HepG2 (cell line): ENCODE measurements around the gene PLEKHA8. TPM values are rescaled to one million over a fixed set of nuclear protein-coding genes. Genes with fewer than 3 reads are reported as not detected.

Experiments used
- AKAP8 ChIP-seq: sonication (generic); formaldehyde crosslinking; IDR thresholded peaks from 2 replicates; pipeline ENCODE4 v1.5.1; 2020; ENCODE audit warnings: mild to moderate bottlenecking, missing genetic modification reagents
- ARNTL ChIP-seq: sonication (generic); formaldehyde crosslinking; IDR thresholded peaks from 2 replicates; pipeline ENCODE4 v1.4.0; 2020; ENCODE audit warnings: mild to moderate bottlenecking, missing genetic modification reagents
- DBP ChIP-seq: sonication (generic); formaldehyde crosslinking; IDR thresholded peaks from 2 replicates; pipeline ENCODE4 v1.4.0; 2020; ENCODE audit warnings: missing genetic modification reagents; ENCODE audit errors: not compliant biosample characterization
- EED ChIP-seq: sonication (generic); formaldehyde crosslinking; IDR thresholded peaks from 2 replicates; pipeline ENCODE4 v1.5.0; 2020; ENCODE audit warnings: mild to moderate bottlenecking, missing genetic modification reagents
- EZH2 ChIP-seq: conservative IDR thresholded peaks from 2 replicates; pipeline ENCODE4 v1.6.1; 2012; ENCODE audit warnings: mild to moderate bottlenecking, low read depth, low read length, moderate library complexity
- FOXO1 ChIP-seq: sonication (generic); formaldehyde crosslinking; IDR thresholded peaks from 2 replicates; pipeline ENCODE4 v1.4.0; 2020; ENCODE audit warnings: missing genetic modification reagents
- GPBP1L1 ChIP-seq: sonication (generic); formaldehyde crosslinking; IDR thresholded peaks from 2 replicates; pipeline ENCODE4 v1.5.0; 2020; ENCODE audit warnings: mild to moderate bottlenecking, missing genetic modification reagents
- KLF12 ChIP-seq: sonication (generic); formaldehyde crosslinking; IDR thresholded peaks from 2 replicates; pipeline ENCODE4 v1.4.0; 2020; ENCODE audit warnings: missing genetic modification reagents, borderline replicate concordance
- LRRFIP1 ChIP-seq: sonication (generic); formaldehyde crosslinking; conservative IDR thresholded peaks from 2 replicates; pipeline ENCODE4 v1.4.0; 2020; ENCODE audit warnings: missing genetic modification reagents
- MXI1 ChIP-seq: IDR thresholded peaks from 3 replicates; pipeline ENCODE4 v1.6.1; 2012; ENCODE audit warnings: low read depth, low read length, inconsistent platforms, borderline replicate concordance
- SMAD9 ChIP-seq: sonication (generic); formaldehyde crosslinking; IDR thresholded peaks from 2 replicates; pipeline ENCODE4 v1.5.1; 2020; ENCODE audit warnings: mild to moderate bottlenecking, missing genetic modification reagents
- TEAD2 ChIP-seq: sonication (generic); formaldehyde crosslinking; IDR thresholded peaks from 2 replicates; pipeline ENCODE4 v1.9.0; 2021; ENCODE audit warnings: missing genetic modification reagents
- TERF1 ChIP-seq: sonication (generic); formaldehyde crosslinking; IDR thresholded peaks from 2 replicates; pipeline ENCODE4 v1.8.0; 2022; ENCODE audit warnings: mild to moderate bottlenecking, missing genetic modification reagents, moderate library complexity
- TRIM22 ChIP-seq: fragments of 450-650 bp; IDR thresholded peaks from 2 replicates; pipeline ENCODE4 v1.6.1; 2017
- ZBTB1 ChIP-seq: sonication (generic); formaldehyde crosslinking; IDR thresholded peaks from 2 replicates; pipeline ENCODE4 v1.4.0; 2020; ENCODE audit warnings: missing genetic modification reagents, borderline replicate concordance
- ZBTB7A ChIP-seq: sonication (generic); formaldehyde crosslinking; IDR thresholded peaks from 2 replicates; pipeline ENCODE4 v1.8.0; 2022; ENCODE audit warnings: mild to moderate bottlenecking, missing genetic modification reagents
- ZNF20 ChIP-seq: sonication (generic); formaldehyde crosslinking; IDR thresholded peaks from 2 replicates; pipeline ENCODE4 v1.4.0; 2020; ENCODE audit warnings: mild to moderate bottlenecking, moderate library complexity, missing genetic modification reagents
- ZNF451 ChIP-seq: sonication (generic); formaldehyde crosslinking; IDR thresholded peaks from 2 replicates; pipeline ENCODE4 v1.5.0; 2020; ENCODE audit warnings: mild to moderate bottlenecking, missing genetic modification reagents
- ZNF512 ChIP-seq: sonication (generic); formaldehyde crosslinking; IDR thresholded peaks from 2 replicates; pipeline ENCODE4 v1.4.0; 2020; ENCODE audit warnings: mild to moderate bottlenecking, missing genetic modification reagents
- ZNF558 ChIP-seq: sonication (generic); formaldehyde crosslinking; IDR thresholded peaks from 2 replicates; pipeline ENCODE4 v1.9.0; 2022; ENCODE audit warnings: mild to moderate bottlenecking, missing genetic modification reagents, borderline replicate concordance
- ZNF670 ChIP-seq: sonication (generic); formaldehyde crosslinking; IDR thresholded peaks from 2 replicates; pipeline ENCODE4 v1.8.0; 2022; ENCODE audit warnings: mild to moderate bottlenecking, missing genetic modification reagents, borderline replicate concordance
- ZNF761 ChIP-seq: sonication (generic); formaldehyde crosslinking; conservative IDR thresholded peaks from 2 replicates; pipeline ENCODE4 v1.4.0; 2020; ENCODE audit warnings: mild to moderate bottlenecking, missing genetic modification reagents
- polyA plus RNA-seq, 8 experiments: library from polyadenylated mRNA; depleted of rRNA in 3 of 8; stranded (reverse) in 7 of 8; unstranded in 1 of 8; fragments of >200 nt; fragmentation: Illumina TruSeq in 4 of 8; extraction: Trizol in 4 of 8; gene quantifications; 2 replicates each; pipeline versions ENCODE4 v1.2.1 to v1.2.3, GENCODE V29; 2011 to 2016; ENCODE audit warnings: low read depth in 4 of 8, missing spikeins in 1 of 8, mixed read lengths in 1 of 8; ENCODE audit not compliant: insufficient read depth in 1 of 8
- total RNA-seq, 5 experiments: library from RNA; depleted of rRNA; stranded (reverse); fragments of >200 nt; fragmentation: Illumina TruSeq; extraction: Trizol; gene quantifications; 2 replicates each; pipeline ENCODE4 v1.2.3, GENCODE V29; 2016; ENCODE audit warnings: low read depth in 1 of 5

PLEKHA8 gene
- total and polyA plus RNA-seq, 2 of the 13 experiments (the other 11 are each of a cell fraction or from before 2014, with no cell fraction given), result 12.5 to 26.4 TPM

GRCh38 chr7:30028216-30028748, at the start of gene PLEKHA8 (continued):
- TF ChIP-seq MXI1 (peak; percentile 85; the same call in 1 of the 3 replicates), KLF12 (CRISPR knock-in tag) (no peak), EED (no peak), TRIM22 (no peak), ZBTB1 (CRISPR knock-in tag) (no peak), ZNF558 (CRISPR knock-in tag) (no peak; the same call in 1 of the 2 replicates), LRRFIP1 (CRISPR knock-in tag) (no peak), ZNF512 (CRISPR knock-in tag) (no peak), ZNF761 (peak; percentile 87), ZNF451 (CRISPR knock-in tag) (no peak), ZBTB7A (CRISPR knock-in tag) (no peak), SMAD9 (CRISPR knock-in tag) (no peak), TERF1 (CRISPR knock-in tag) (0 out of 2 replicates have a peak, but pooled peaks have one; percentile 67), TEAD2 (CRISPR knock-in tag) (no peak), DBP (CRISPR knock-in tag) (no peak), EZH2 (no peak), ZNF20 (CRISPR knock-in tag) (0 out of 2 replicates have a peak, but pooled peaks have one; percentile 16), ARNTL (CRISPR knock-in tag) (0 out of 2 replicates have a peak, but pooled peaks have one; percentile 39), GPBP1L1 (no peak), FOXO1 (CRISPR knock-in tag) (peak; percentile 33; the same call in 1 of the 2 replicates), ZNF670 (CRISPR knock-in tag) (peak; percentile 66; the same call in 1 of the 2 replicates), AKAP8 (CRISPR knock-in tag) (no peak)
